GM19467 (cell line): Measurements from ENCODE around the gene MTOR.
"Not testable (repeated sequence)": the region's sequence is repeated elsewhere in the genome, so short reads cannot be mapped to it uniquely, and the experiment has no call there.

Experiments
- ATAC-seq: cut with Tn5 transposase; IDR thresholded peaks from one replicate; pipeline ENCODE4 v1.9.1; 2021; ENCODE audit warnings: mild to moderate bottlenecking, moderate library complexity; ENCODE audit not compliant: unreplicated experiment

MTOR gene

DNA sequence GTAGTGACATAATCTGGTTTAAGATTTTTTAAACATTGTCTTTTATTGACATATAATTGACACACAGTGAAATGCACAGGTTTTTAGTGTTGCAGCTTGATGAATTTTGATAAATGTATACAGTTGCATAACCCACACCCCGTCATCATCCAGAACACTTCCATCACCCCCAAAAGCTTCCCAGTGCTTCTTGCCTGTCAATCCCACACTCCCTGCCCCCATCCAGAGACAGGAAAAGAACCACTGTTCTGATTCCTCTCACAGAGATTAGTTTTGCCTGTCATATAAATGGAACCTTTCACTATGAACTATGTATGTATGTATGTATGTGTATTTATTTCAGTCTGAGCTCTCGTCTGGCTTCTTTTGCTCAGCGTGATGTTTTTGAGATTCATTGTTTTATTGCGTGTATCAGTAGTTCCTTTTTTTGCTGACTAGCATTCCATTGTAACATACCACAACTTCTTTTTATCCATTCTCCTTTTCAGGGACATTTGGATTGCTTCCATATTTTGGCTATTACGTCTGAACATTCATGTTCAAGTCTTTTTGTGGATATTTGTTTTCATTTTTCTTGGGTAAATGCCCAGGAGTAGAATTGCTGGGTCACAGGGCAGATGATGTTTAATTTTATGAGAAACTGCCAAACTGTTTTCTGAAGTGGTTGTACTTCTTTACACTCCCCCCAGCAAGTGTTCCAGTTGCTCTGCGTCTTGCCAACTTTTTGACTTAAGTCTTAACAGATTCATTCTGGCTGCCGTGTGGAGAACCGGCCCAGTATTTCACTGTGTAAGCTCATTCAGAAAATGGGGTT, 19.4 kb upstream of the MTOR start:
- ATAC-seq = no peak

DNA sequence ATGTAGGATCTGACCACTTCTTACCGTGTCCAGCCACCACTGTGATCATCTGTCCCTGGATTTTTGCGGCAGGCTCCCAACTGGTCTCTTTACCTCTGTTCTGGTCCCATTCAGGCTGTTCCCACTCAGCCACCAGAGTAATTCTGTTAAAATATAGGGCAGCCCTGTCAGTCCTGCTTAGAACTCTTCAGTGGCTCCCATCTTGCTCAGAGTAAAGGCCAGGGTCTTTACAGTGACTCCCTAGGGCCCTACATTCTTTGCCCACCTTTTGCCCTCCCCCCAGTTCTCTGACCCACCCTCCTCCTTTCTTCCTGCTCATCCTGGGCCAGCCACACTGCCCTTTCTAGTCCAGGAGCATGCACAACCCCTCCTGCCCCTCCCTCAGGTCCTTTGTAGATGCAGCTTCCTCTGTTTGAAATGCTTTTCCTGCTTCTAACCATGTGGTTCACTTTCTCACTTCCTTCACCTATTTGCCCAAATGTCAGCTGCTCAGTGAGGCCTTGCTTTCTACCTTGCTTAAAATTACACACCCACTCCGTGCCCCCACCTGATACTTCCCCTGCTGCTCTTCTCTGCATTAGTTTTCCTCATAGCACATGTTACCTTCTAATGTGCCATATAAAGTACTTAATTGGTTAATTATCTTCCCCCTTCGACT, 18.5 kb upstream of the MTOR start:
- no peak for ATAC-seq

DNA sequence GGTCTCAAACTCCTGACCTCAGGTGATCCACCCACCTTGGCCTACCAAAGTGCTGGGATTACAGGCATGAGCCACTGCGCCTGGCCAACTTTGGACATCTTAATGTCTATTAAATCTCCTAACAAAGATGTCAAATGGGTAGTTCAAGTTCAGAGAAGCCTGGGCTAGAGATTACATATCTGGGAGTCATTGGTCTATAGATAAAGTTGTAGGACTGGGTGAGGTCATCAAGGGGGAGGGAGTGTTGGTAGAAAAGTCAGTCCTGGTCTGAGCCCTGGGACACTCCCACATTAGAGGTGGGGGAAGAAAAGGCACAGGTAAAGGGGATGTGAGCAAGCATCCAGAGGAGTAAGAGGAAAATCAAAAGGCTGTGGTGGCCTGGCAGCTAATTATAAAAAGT, 17.3 kb upstream of the MTOR start:
- no peak for ATAC-seq

DNA sequence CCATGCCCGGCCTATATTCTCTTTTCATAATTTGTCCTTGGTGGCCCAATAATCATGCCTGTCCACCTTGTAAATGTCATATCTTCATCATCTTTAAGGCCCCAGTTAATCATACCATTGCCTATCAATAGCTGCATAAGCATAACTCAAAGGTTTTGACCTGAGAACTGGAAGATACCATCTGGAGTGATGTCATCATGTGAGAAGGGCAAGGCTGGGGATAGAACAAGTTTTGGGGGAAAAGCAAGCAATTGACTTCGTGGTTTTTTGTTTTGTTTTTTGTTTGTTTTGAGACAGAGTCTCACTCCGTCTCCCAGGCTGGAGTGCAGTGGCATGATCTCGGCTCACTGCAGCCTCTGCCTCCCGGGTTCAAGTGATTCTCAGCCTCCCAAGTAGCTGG, 16.8 kb upstream of the MTOR start:
- ATAC-seq = no peak

DNA sequence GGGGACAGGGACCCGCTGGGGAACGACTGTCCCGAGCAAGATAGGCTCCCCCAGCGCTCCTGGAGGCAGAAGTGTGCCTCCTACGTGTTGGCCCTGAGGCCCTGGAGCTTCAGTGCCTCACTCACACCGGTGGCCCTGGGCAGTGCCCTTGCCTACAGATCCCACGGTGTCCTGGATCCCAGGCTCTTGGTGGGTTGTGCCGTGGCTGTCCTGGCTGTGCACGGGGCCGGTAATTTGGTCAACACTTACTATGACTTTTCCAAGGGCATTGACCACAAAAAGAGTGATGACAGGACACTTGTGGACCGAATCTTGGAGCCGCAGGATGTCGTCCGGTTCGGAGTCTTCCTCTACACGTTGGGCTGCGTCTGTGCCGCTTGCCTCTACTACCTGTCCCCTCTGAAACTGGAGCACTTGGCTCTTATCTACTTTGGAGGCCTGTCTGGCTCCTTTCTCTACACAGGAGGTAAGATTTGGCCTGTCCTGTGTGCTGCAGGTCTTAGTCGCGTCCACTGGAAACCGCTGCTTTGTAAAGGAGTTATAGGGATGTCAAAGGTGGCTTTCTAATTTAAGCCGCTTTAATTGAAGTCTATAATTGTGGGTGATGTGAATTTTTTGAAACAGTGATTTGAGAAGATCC, 11.4 kb upstream of the MTOR start:
- ATAC-seq = peak; percentile 25

DNA sequence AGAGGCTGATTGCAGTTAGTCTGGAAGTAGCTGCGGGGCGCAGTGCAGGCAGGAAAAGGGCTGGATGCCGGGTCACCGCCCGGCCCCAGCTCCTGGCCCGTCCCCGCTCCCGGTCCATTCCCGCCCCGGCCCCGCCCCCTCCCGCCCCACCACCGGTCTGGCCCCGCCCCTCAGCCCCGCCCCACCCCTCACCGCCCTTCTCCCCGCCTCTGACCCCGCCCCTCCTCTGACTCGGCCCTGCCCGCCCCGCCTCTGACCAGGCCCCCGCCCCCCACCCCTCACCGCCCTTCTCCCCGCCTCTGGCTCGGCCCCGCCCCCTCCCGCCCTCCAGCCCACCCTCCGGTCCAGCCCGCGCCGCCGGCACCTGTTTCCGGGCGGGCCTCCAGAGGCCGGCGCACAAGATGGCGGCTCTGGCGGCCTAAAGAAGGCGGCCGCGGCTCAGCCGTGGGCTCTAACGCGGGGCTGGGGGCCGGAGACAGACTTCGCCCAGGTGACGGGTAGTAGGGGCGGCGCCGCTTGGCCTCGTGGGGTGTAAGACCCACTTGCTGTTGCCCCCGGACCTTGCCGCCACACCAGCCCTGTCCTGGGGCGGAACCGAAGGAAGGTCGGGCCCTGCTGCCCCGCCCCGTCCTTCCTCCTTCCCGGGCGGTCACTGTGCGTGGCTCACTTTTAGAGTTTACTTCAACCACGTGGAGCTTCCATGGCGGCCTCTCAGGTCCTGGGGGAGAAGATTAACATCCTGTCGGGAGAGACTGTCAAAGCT, 10.7 kb upstream of the MTOR start, which contains the start of gene UBIAD1:
Gene UBIAD1, plus strand, starts transcription at position 367 of the 763 bp plus-strand sequence. Its CDS starts 334 bp downstream, at position 701.
- peak; percentile 74 for ATAC-seq

DNA sequence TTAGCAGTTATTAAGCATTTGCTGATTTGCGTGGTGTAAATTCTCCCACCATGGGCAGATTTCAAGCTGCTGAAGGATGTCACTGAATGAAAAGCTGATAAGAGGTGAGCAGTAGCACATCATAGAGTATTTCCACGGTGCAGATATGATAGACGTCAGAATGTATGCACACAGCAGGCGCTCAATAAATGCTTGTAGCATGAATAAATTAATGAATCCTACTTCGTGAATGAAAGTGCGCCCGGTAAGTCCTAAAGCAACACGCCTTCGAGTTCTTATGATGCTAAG, 10.1 kb upstream of the MTOR start:
- ATAC-seq = no peak

DNA sequence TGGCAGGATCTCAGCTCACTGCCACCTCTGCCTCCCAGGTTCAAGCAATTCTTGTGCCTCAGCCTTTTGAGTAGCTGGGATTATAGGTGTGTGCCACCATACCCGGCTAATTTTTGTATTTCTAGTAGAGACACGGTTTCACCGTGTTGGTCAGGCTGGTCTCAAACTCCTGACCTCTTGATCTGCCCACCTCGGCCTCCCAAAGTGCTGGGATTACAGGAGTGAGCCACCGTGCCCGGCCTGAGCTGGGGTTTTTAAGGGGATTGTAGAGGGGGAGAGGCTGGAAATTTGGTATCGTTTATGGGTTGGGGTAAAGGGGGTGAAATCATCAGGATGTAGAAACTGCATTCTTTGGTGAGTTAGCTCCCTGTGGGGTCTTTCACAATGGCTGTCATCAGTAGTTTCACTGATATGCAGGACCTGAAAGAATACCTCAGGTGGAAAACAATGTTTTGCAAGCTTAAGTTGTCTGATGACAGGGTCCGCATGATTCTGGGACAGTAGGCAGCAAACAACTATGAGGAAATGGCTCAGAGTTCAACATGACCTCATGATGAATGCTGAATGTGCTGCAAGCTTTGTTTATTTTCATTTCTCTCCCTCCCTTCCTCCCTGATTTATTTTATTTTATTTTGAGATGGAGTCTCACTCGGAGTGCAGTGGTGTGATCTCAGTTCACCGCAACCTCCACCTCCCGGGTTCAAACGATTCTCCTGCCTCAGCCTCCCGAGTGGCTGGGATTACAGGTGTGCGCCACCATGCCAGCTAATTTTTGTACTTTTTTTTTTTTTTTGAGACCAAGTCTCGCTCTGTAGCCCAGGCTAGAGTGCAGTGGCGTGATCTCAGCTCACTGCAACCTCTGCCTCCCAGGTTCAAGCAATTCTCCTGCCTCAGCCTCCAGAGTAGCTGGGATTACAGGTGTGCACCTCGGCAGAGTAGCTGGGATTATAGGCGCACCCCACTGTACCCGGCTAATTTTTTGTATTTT, 5.3 kb upstream of the MTOR start:
- not testable (repeated sequence) for ATAC-seq

DNA sequence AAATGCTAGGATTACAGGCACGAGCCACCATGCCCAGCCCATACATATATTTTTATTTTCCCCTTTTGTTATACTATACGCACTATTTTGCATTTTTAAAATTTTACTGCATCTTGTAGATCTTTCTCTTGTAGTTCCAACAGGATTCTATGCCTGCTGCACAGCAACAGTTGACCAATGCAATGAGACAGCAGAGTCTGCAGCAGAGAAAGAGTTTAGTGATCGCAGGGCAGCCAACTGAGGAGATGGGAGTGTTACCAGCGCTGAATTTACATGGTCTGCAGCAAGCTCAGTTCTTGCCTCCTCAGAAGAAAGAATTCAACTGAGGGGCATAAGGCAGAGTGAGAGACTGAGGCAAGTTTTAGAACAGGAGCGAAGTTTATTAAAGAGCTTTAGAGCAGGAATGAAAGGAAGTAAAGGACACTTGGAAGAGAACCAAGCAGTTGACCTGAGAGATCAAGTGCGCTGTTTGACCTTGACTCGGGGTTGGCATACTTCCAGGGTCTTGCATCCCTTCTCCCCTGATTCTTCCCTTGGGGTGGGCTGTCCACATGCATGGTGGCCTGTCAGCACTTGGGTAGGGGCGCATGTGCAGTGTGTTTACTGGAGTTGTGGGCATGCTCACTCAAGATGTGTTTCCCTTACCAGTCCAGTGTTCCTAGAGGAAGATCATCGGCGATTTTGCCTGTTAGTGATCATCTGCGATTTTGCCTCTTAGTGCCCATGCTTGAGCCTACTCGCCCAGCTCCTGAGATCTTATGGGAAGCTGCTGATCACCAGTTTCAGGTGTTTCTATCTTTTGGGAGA, 4.1 kb upstream of the MTOR start:
- no peak for ATAC-seq

DNA sequence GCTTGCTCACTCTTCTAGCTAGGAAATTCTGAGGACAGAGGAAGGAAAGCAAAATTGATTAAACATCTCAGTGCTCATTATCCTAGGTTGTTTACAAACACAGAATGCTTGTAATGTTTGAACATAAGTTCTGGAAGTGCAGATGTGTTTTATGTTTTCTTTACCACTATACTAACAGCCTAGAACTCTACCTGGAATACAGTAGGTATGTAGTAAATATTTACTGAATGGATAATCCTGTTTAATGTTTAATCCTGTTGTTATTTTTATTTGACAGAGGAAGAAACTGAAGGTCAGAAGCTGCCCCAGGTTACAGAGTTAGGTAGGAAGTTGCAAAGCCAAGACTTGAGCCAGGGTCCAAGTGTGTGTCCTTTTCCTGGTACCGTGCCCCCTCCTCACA, 6.1 kb downstream of the MTOR start:
- no peak for ATAC-seq

DNA sequence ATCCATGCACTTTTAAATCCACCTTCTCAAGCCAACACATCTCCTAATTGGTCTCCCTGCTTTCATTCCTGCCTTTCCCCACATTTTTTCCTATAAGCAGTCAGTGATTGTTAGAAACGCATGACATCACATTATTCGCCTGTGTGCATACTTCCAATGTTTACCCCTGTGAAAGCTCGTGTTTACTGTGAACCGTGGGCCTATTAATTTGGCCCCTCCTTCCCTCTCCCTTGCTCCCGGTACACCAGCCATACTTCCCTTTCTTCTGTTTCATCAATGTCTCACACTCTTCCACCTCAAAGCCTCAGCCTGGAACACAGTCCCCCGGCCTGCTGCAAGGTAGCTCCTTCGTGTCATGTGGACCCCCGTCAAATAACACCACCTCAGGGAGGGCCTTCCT, 9.1 kb downstream of the MTOR start:
- no peak for ATAC-seq

DNA sequence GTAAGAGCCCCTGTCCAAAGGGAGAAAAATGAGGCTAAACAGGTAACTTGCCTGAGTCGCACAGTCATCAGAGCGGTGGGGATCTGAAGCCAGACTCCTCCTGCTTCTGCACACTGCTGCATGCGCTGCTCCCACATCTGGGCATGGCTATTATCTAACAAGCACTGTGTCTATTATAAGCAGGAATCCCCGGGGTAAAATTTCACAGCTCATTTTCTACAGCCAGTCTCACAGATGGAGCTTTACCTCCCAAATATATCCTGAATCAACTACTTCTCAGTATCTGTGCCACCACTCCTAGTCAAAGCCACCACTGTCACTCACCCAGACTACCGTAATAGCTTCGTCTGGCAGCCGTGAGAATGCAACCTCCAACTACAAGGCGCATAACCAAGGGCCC, 9.8 kb downstream of the MTOR start:
- no peak for ATAC-seq

DNA sequence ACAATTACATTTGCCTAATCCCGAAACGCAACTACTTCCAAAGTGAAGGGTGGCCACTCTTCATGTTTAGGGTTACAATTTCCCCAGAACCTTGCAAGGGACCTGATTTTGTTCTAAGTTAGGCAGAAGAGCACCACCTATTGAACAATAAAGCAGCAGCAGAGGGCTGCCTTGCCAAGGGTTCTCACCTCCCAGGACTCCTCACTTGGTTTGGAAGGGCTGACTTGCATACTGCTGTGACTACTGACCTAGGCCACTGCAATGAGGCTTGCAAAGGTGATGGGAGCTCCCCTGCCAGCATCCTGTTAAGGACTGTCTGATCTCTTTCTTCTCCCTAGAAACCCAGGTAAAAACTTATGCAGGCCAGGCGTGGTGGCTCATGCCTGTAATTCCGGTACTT, 14.2 kb downstream of the MTOR start:
- no peak for ATAC-seq

DNA sequence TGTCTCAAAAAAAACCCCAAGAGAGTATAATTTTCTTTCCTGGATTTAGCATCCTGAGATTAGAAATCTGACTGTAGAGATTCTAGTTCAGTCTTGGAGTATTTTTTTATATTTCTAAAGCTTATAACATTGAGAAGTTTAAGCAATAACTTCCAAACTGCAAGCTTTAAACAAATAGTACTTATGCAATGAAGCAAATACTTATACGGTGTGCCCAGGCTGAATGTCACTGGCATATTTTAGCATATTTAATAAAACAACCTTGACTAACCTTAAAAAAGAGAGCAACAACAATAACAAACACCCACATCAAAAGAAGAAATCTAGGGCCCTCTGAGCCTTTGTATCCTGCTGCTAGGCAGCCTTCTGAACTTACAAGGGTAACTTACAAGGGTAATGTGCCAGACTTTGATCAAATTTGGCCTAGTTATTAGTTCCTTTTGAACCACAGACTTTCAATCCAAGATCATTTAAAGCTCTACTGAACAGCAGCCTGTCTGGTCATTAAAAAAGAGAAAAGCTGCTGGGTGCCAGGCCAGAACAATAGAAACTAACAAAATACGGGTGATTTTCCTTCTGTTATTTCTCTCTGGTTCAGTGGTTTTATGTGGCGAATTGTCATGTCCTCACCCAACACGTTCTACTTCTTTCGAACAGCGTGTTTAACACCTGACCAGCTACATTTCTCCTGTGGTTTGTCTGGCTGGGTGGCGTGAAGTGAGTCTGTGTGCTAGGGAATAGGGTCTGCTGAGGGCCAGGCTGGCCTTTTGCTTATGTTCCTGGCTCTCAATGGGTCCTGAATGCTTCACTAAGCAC, 16.2 kb downstream of the MTOR start:
- no peak for ATAC-seq

DNA sequence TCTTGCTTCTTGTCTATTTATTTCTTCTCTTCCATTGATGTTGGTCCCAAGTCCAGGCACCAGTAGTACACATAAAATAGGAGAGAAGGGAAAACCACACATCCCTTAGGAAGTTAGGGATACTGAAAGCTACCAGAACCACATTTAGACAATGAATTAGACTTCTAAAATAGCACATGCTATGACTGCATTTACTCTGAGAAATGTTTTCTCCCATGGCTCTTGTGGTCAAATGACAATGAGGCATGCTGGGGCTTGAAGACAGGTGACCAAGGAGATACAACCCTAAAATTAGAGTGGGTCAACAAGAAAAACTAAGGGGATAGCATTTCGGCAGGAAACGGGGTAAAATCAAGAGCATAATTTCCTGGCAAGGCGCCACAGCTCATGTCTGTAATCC, 17.1 kb downstream of the MTOR start:
- ATAC-seq = no peak

DNA sequence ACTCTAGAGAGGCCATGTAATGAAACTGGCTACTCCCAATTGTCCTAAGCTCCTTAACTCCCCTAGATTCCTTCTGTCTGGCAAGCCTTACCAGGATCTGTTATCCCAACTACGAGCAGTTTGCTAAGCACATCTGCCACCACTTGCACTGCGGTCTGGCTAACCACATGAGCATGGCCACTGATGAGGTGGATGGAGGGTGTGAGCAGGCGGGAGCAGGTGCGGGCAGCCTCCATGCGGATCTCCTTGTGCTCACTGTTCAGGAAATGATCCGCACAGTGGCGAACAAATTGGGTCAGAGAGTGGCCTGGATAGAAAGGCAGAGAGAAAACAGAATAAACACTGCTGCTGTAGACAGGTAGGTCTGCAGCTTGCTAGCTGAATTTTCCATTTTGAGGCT, 24.0 kb downstream of the MTOR start:
- no peak for ATAC-seq

DNA sequence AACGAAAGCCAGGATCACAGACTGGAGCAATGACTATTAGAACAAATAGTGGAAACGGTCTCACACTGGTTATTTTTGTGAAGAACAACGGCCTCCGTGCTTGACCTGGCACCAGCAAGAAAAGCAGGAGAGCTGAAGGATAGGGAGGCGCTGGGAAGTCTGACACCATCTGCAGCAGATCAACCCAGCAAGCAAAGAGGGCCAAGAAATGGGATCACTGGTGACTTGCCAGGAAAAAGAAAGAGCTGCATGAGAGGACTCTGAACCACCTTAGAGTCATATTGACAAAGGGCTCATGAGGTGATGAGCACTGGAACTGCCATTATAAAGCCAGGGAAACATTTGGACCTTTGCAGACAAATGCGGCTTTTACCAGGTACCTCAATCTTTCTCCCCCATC, 25.0 kb downstream of the MTOR start:
- ATAC-seq = no peak

DNA sequence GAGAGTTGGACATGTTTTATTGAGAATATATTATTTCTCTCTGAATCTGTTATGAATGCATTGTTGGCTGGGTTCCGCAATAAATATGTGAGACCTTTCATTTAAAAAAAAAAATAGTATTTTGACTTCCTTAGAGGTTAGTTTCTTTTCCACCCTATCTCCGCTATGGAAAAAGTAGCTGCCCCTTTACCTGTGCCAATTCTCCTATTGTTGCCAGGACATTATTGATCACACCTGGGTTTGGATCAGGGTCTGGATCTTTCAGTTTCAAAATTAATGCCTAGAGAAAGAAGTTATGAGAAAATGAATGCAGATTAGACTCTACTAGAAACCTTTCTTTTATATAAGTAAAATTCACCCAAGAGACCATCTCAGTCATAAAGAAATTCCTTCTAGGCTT, 29.1 kb downstream of the MTOR start:
- no peak for ATAC-seq

DNA sequence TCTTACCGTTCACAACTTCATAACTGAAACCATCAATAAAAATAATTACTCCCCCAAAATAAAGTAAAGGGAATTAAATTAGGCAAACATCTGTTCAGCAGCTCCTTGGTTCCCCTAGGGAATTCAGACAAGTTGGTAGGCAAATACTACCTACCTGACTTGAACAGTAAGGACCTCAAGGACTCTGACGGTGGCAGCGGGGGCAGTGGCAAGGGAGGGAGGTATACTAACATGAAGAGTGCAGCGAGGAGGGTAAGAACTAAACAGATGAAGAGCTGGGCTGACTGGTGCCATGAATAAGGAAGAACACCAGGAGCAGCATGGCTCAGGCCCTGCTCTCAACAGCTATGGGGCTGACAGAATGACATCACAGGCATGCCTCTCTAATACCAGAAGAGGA, 33.1 kb downstream of the MTOR start:
- ATAC-seq = no peak
